H1 (cell line): Measurements from ENCODE around the gene DCN. TPM values are rescaled to one million over a fixed set of nuclear protein-coding genes. Genes with fewer than 3 reads are reported as not detected.

Experiments
- BCL11A ChIP-seq, 2 experiments: IDR thresholded peaks; one replicate each; pipeline ENCODE4 v1.6.1; 2011; ENCODE audit warnings: low read depth in 2 of 2, low read length in 2 of 2, mild to moderate bottlenecking in 2 of 2
- CHD7 ChIP-seq: fragments of 300-600 bp; sonication (generic); IDR thresholded peaks from 2 replicates; pipeline ENCODE4 v1.7.1; 2012; ENCODE audit warnings: low read length, moderate library complexity, mild to moderate bottlenecking, inconsistent platforms; ENCODE audit not compliant: insufficient replicate concordance
- E2F6 ChIP-seq: IDR thresholded peaks from 2 replicates; pipeline ENCODE4 v1.6.1; 2012; ENCODE audit warnings: inconsistent platforms
- GTF2F1 ChIP-seq: IDR thresholded peaks from 2 replicates; pipeline ENCODE4 v1.6.1; 2012; ENCODE audit warnings: low read depth, low read length, improper control_type of control experiment, borderline replicate concordance
- KDM5A ChIP-seq: fragments of 200-600 bp; IDR thresholded peaks from 2 replicates; pipeline ENCODE4 v1.7.1; 2012; ENCODE audit warnings: mild to moderate bottlenecking, low read length, inconsistent platforms, mixed read lengths
- SIN3A ChIP-seq, 2 experiments: IDR thresholded peaks in 1 of 2; conservative IDR thresholded peaks in 1 of 2; 2 replicates each; pipeline ENCODE4 v1.6.1; 2011 to 2012; ENCODE audit warnings: low read length in 2 of 2, improper control_type of control experiment in 1 of 2, low read depth in 1 of 2, mild to moderate bottlenecking in 1 of 2
- TAF1 ChIP-seq: IDR thresholded peaks from 2 replicates; pipeline ENCODE4 v1.6.1; 2011; ENCODE audit warnings: mild to moderate bottlenecking, low read depth, low read length
- TCF12 ChIP-seq: IDR thresholded peaks from 2 replicates; pipeline ENCODE4 v1.6.1; 2011; ENCODE audit warnings: low read depth, mild to moderate bottlenecking, low read length
- USF2 ChIP-seq: IDR thresholded peaks from 2 replicates; pipeline ENCODE4 v1.6.1; 2011; ENCODE audit warnings: low read length, improper control_type of control experiment
- polyA plus RNA-seq, 7 experiments: library from polyadenylated mRNA; depleted of rRNA in 3 of 7; stranded (reverse) in 5 of 7; unstranded in 2 of 7; fragments of >200 nt in 5 of 7; fragments of 200-250 nt in 2 of 7; gene quantifications; 1 replicate in 5 of 7; 2 replicates in 1 of 7; 4 replicates in 1 of 7; pipeline versions ENCODE4 v1.2.1 to v1.2.3, GENCODE V29; 2011 to 2013; ENCODE audit warnings: missing spikeins in 2 of 7, mixed read lengths in 2 of 7
- total RNA-seq: library from RNA; stranded (reverse); fragmentation: NEBNext Ultra II Directional; extraction: Animal tissue kit (Norgen Biotek cat#: 25700); gene quantifications from 2 replicates; pipeline ENCODE4 v1.2.1, GENCODE V29; 2021

Gene DCN
- total and polyA plus RNA-seq, 2 of the 8 experiments (the other 6 are each of a cell fraction or from before 2014, with no cell fraction given): not detected

- TF ChIP-seq CHD7 (no peak), E2F6 (no peak), TAF1 (no peak), SIN3A (conservative IDR thresholded peaks at IDR 0.05 in 1 of 2, IDR thresholded peaks at IDR 0.05 in 1 of 2; ENCODE audit: low read depth in 1 of 2, low read length in 2 of 2) (no peak), GTF2F1 (no peak), TCF12 (no peak), BCL11A (IDR thresholded peaks at IDR 0.05; ENCODE audit: low read depth in 2 of 2, low read length in 2 of 2) (no peak), USF2 (no peak), KDM5A (no peak)
These were observed 19.8 kb upstream of the DCN start (continued) for GRCh38 chr12:91202390-91202789.
